Spleen (tissue), 11 donors: ENCODE measurements around the gene MUC22. TPM values are rescaled to one million over a fixed set of nuclear protein-coding genes. Genes with fewer than 3 reads are reported as not detected.
"Not testable (repeated sequence)": the region's sequence is repeated elsewhere in the genome, so short reads cannot be mapped to it uniquely, and the experiment has no call there.

Experiments
- DNase-seq: peaks from one replicate; pipeline ENCODE4 v3.0.0-alpha.2; 2020
- H3K27ac ChIP-seq, 8 donors: fragments of 200-600 bp; sonication (generic) in 7 of 8; 1 replicate in 4 of 8; 2 replicates in 4 of 8; pipeline versions ENCODE4 v1.5.0 to v1.8.0; 2016 to 2021; ENCODE audit warnings: inconsistent platforms in 4 of 8, mild to moderate bottlenecking in 4 of 8, moderate library complexity in 1 of 8
- H3K27me3 ChIP-seq, 7 donors: fragments of 200-600 bp; sonication (generic) in 6 of 7; replicated peaks in 1 of 7; 1 replicate in 4 of 7; 2 replicates in 3 of 7; pipeline versions ENCODE4 v1.5.0 to v1.8.0; 2016 to 2021; ENCODE audit warnings: inconsistent platforms in 3 of 7, mild to moderate bottlenecking in 1 of 7
- H3K36me3 ChIP-seq, 6 donors: fragments of 200-600 bp; sonication (generic) in 5 of 6; 1 replicate in 4 of 6; 2 replicates in 2 of 6; pipeline versions ENCODE4 v1.5.0 to v1.8.0; 2016 to 2021; ENCODE audit warnings: inconsistent platforms in 2 of 6
- H3K4me1 ChIP-seq, 6 donors: fragments of 200-600 bp; sonication (generic) in 5 of 6; 1 replicate in 3 of 6; 2 replicates in 3 of 6; pipeline versions ENCODE4 v1.5.0 to v1.8.0; 2016 to 2021; ENCODE audit warnings: inconsistent platforms in 3 of 6
- H3K4me3 ChIP-seq, 8 donors: fragments of 200-600 bp; sonication (generic) in 7 of 8; 1 replicate in 4 of 8; 2 replicates in 4 of 8; pipeline versions ENCODE4 v1.5.0 to v1.8.0; 2016 to 2021; ENCODE audit warnings: inconsistent platforms in 4 of 8, mild to moderate bottlenecking in 4 of 8, moderate library complexity in 2 of 8
- H3K9me3 ChIP-seq, 8 donors: fragments of 200-600 bp; sonication (generic) in 7 of 8; 1 replicate in 4 of 8; 2 replicates in 4 of 8; pipeline versions ENCODE4 v1.5.0 to v1.8.0; 2016 to 2021; ENCODE audit warnings: inconsistent platforms in 4 of 8
- CTCF ChIP-seq, 11 experiments: fragments of 200-600 bp in 7 of 11; fragments of 450-650 bp in 4 of 11; sonication (generic) in 4 of 11; IDR thresholded peaks in 8 of 11; conservative IDR thresholded peaks in 3 of 11; 1 replicate in 7 of 11; 2 replicates in 4 of 11; pipeline versions ENCODE4 v1.4.0 to v1.8.0; 2016 to 2021; ENCODE audit warnings: antibody characterized with exemption in 11 of 11, inconsistent platforms in 4 of 11, mild to moderate bottlenecking in 1 of 11
- POLR2A ChIP-seq, 3 donors: fragments of 450-650 bp; IDR thresholded peaks; one replicate each; pipeline ENCODE4 v1.5.1; 2017; ENCODE audit warnings: antibody characterized with exemption in 3 of 3, mild to moderate bottlenecking in 1 of 3
- POLR2AphosphoS5 ChIP-seq, 3 donors: sonication (generic); formaldehyde crosslinking; IDR thresholded peaks; one replicate each; pipeline ENCODE4 v1.5.1; 2017; ENCODE audit warnings: antibody characterized with exemption in 3 of 3
- WGBS, 5 donors: extraction: QIAGEN DNeasy Blood & Tissue Kit in 3 of 5; methylation state at CpG; one replicate each; pipeline versions ENCODE4 v1.1.5 to v1.1.7; 2013 to 2018; 5-methylcytosine and 5-hydroxymethylcytosine counted together
- intact Hi-C: fragments of 100-400 bp; cut with DNase I; formaldehyde crosslinking; loops from one replicate; pipeline ENCODE4 v1.15.0; 2023; ENCODE audit warnings: low total_unique reads
- polyA plus RNA-seq, 3 donors: library from polyadenylated mRNA; stranded (reverse); fragments of 200-250 nt; gene quantifications; one replicate each; pipeline ENCODE4 v1.2.1, GENCODE V29; 2013
- total RNA-seq, 7 donors: library from RNA; depleted of rRNA in 3 of 7; stranded (reverse); fragments of >200 nt in 3 of 7; fragmentation: NEBNext Ultra II Directional in 4 of 7; extraction: Animal tissue kit (Norgen Biotek cat#: 25700) in 4 of 7; gene quantifications; one replicate each; pipeline versions ENCODE4 v1.1.0 to v1.2.1, GENCODE V29; 2016 to 2021
- donor health status: healthy with polysubstance abuse.
- donor health status: DM: no; HTN: no; CAD: no; lungs with moderate emphysema.
- donor health status: DM: no; HTN: no; CAD: no.
- donor health status: Bipolar disorder and iron deficiency.
- donor health status: healthy.
- donor health status: DM: no; HTN: no; CAD: no.
- donor health status: DM: yes; HTN: yes; CAD: no.

MUC22 gene
- total and polyA plus RNA-seq, 10 donors: not detected

GRCh38 chr6:30998785-30999184 lies 11.5 kb upstream of the MUC22 start:
- Histone ChIP-seq H3K4me1 (peaks cover 0 to 5% (median 0%) of the 10 kb centered on the region in 6 donors), H3K9me3 (no peaks in the 10 kb centered on the region), H3K27me3 (peaks cover 0 to 7% (median 0%) of the 10 kb centered on the region in 7 donors), H3K36me3 (no peaks in the 10 kb centered on the region), H3K27ac (no peak overlapping the region), H3K4me3 (no peak overlapping the region)
- intact Hi-C loops: no loop called here
- TF ChIP-seq POLR2A (IDR thresholded peaks at IDR 0.05) (no peak), CTCF (IDR thresholded peaks at IDR 0.05 in 8 of 11, conservative IDR thresholded peaks at IDR 0.05 in 3 of 11) (no peak), POLR2AphosphoS5 (IDR thresholded peaks at IDR 0.05) (no peak)
- WGBS, 5 donors: 55 to 79% (median 63%) methylated on average over 5 of the region's 5 CpGs
- DNase-seq: no peak

- intact Hi-C loops, DNase-seq: not testable (repeated sequence)
- 83 to 96% (median 96%) methylated on average over 16 to 39 of the region's 39 CpGs for WGBS, 5 donors
Observed at GRCh38 chr6:31000067-31000860, 10.0 kb upstream of the MUC22 start.

GRCh38 chr6:31001281-31001888 lies 8.9 kb upstream of the MUC22 start:
- intact Hi-C loops: no loop called here
- H3K27me3 ChIP-seq: peaks cover 0 to 7% (median 0%) of the 10 kb centered on the region in 7 donors
- TF ChIP-seq POLR2A (IDR thresholded peaks at IDR 0.05) (no peak), POLR2AphosphoS5 (IDR thresholded peaks at IDR 0.05) (no peak), CTCF (IDR thresholded peaks at IDR 0.05 in 8 of 11, conservative IDR thresholded peaks at IDR 0.05 in 3 of 11) (no peak)
- no peak for DNase-seq
- no peak overlapping the region for H3K4me3 ChIP-seq
- H3K27ac ChIP-seq: no peak overlapping the region
- H3K4me1 ChIP-seq: peaks cover 0 to 5% (median 0%) of the 10 kb centered on the region in 6 donors
- H3K36me3 ChIP-seq: no peaks in the 10 kb centered on the region
- no peaks in the 10 kb centered on the region for H3K9me3 ChIP-seq
- 61 to 77% (median 67%) methylated on average over 13 of the region's 13 CpGs for WGBS, 5 donors

More at GRCh38 chr6:31000067-31000860, 10.0 kb upstream of the MUC22 start:
- H3K27ac ChIP-seq, H3K27me3 ChIP-seq, H3K4me1 ChIP-seq, H3K4me3 ChIP-seq, H3K9me3 ChIP-seq, H3K36me3 ChIP-seq: not testable (repeated sequence)

- H3K27ac ChIP-seq: no peak overlapping the region
- DNase-seq: no peak
- peaks cover 0 to 7% (median 0%) of the 10 kb centered on the region in 7 donors for H3K27me3 ChIP-seq
- no peak overlapping the region for H3K4me3 ChIP-seq
- WGBS, 5 donors: 61 to 83% (median 76%) methylated on average over 2 of the region's 2 CpGs
- TF ChIP-seq CTCF (IDR thresholded peaks at IDR 0.05 in 8 of 11, conservative IDR thresholded peaks at IDR 0.05 in 3 of 11): no peak
- TF ChIP-seq POLR2AphosphoS5 (IDR thresholded peaks at IDR 0.05): no peak
- no peak for TF ChIP-seq POLR2A (IDR thresholded peaks at IDR 0.05)
- H3K9me3 ChIP-seq: no peaks in the 10 kb centered on the region
- intact Hi-C loops: no loop called here
- H3K36me3 ChIP-seq: no peaks in the 10 kb centered on the region
- H3K4me1 ChIP-seq: peaks cover 0 to 5% (median 0%) of the 10 kb centered on the region in 6 donors
Observed at GRCh38 chr6:31002471-31002870, 7.8 kb upstream of the MUC22 start.
